H1 (cell line): ENCODE data around the gene CRTAC1. TPM values are rescaled to one million over a fixed set of nuclear protein-coding genes. Genes with fewer than 3 reads are reported as not detected.
A peak's percentile ranks its signal among the peaks of the same experiment; 100 is the strongest.

ENCODE experiments used
- CTCF ChIA-PET: fragments of 300-600 bp; sonication (Branson Sonifier 250); formaldehyde crosslinking; loops from one replicate; lab custom pipeline; 2021; ENCODE audit not compliant: partially characterized antibody; lab: Charles Lee
- POLR2A ChIA-PET: fragments of 300-600 bp; sonication (Branson Sonifier 250); formaldehyde crosslinking; loops from one replicate; lab custom pipeline; 2021; ENCODE audit warnings: inconsistent platforms; ENCODE audit not compliant: partially characterized antibody; lab: Charles Lee
- DNase-seq, 2 experiments: peaks; one replicate each; pipeline versions ENCODE4 v3.0.0 to v3.0.0-alpha.2; 2010 to 2022; ENCODE audit warnings: low spot score in 2 of 2, low read depth in 1 of 2, mixed read lengths in 1 of 2
- FAIRE-seq: peaks from 2 replicates; lab custom pipeline; 2011; peaks lifted over from hg19 to GRCh38; lab: Jason Lieb, UNC
- H2AFZ ChIP-seq: 2 replicates; pipeline ENCODE4 v1.8.1; 2012; ENCODE audit warnings: low read length, inconsistent platforms
- H2AK5ac ChIP-seq: 2 replicates; pipeline ENCODE4 v1.6.1; 2013; ENCODE audit warnings: low read depth, low read length
- H2BK120ac ChIP-seq: replicated peaks from 2 replicates; pipeline ENCODE3; 2013; ENCODE audit warnings: low read depth, low read length, inconsistent platforms
- H2BK12ac ChIP-seq: 2 replicates; pipeline ENCODE4 v1.6.1; 2013; ENCODE audit warnings: low read depth, low read length
- H2BK15ac ChIP-seq: 2 replicates; pipeline ENCODE4 v1.6.1; 2013; ENCODE audit warnings: low read length
- H2BK20ac ChIP-seq: 2 replicates; pipeline ENCODE4 v1.6.1; 2013; ENCODE audit warnings: low read length
- H2BK5ac ChIP-seq: 2 replicates; pipeline ENCODE4 v1.6.1; 2013; ENCODE audit warnings: low read depth, low read length
- H3K14ac ChIP-seq: 2 replicates; pipeline ENCODE4 v1.6.1; 2013; ENCODE audit warnings: inconsistent platforms; ENCODE audit not compliant: insufficient read length
- H3K18ac ChIP-seq: 2 replicates; pipeline ENCODE4 v1.6.1; 2013; ENCODE audit warnings: low read length; ENCODE audit errors: extremely low read depth
- H3K23ac ChIP-seq: 2 replicates; pipeline ENCODE4 v1.6.1; 2013; ENCODE audit warnings: inconsistent platforms; ENCODE audit not compliant: insufficient read length
- H3K23me2 ChIP-seq: 2 replicates; pipeline ENCODE4 v1.6.1; 2013; ENCODE audit warnings: low read depth, low read length
- H3K27ac ChIP-seq: 2 replicates; pipeline ENCODE4 v1.6.1; 2011; ENCODE audit warnings: low read depth, low read length, inconsistent platforms
- H3K27me3 ChIP-seq, 4 experiments: replicated peaks in 1 of 4; 1 replicate in 1 of 4; 2 replicates in 3 of 4; pipeline versions ENCODE4 v1.6.1 to v1.8.1; 2011 to 2013; ENCODE audit warnings: low read length in 3 of 4, mild to moderate bottlenecking in 3 of 4, inconsistent platforms in 2 of 4, mixed read lengths in 2 of 4, moderate library complexity in 1 of 4; ENCODE audit not compliant: control insufficient read depth in 3 of 4, insufficient read depth in 3 of 4; ENCODE audit errors: extremely low read depth in 1 of 4
- H3K36me3 ChIP-seq, 4 experiments: 2 replicates each; pipeline versions ENCODE4 v1.6.1 to v1.8.1; 2011 to 2013; ENCODE audit warnings: mild to moderate bottlenecking in 4 of 4, low read length in 3 of 4, moderate library complexity in 2 of 4, control low read depth in 1 of 4, inconsistent platforms in 1 of 4; ENCODE audit not compliant: insufficient read depth in 4 of 4, control insufficient read depth in 2 of 4
- H3K4ac ChIP-seq: replicated peaks from 2 replicates; pipeline ENCODE3; 2013; ENCODE audit warnings: low read length, low read depth, mixed read lengths, inconsistent platforms; ENCODE audit not compliant: insufficient read length
- H3K4me1 ChIP-seq, 4 experiments: replicated peaks in 1 of 4; 1 replicate in 1 of 4; 2 replicates in 3 of 4; pipeline versions ENCODE4 v1.6.1 to v1.8.1; 2011 to 2013; ENCODE audit warnings: low read length in 3 of 4, inconsistent platforms in 2 of 4, mixed read lengths in 1 of 4; ENCODE audit not compliant: insufficient read depth in 4 of 4, control insufficient read depth in 3 of 4
- H3K4me2 ChIP-seq, 2 experiments: 2 replicates each; pipeline versions ENCODE4 v1.6.1 to v1.8.1; 2011 to 2013; ENCODE audit warnings: low read depth in 2 of 2, low read length in 2 of 2, control low read depth in 1 of 2, inconsistent platforms in 1 of 2, mild to moderate bottlenecking in 1 of 2; ENCODE audit not compliant: insufficient read depth in 1 of 2
- H3K4me3 ChIP-seq, 4 experiments: fragments of 200-600, 300-600 bp in 1 of 4; sonication (generic), shearing (Covaris generic), sonication (Bioruptor Twin) in 1 of 4; 2 replicates each; pipeline versions ENCODE4 v1.5.1 to v1.8.1; 2011 to 2016; ENCODE audit warnings: low read length in 4 of 4, low read depth in 3 of 4, control low read depth in 2 of 4, inconsistent platforms in 2 of 4, mild to moderate bottlenecking in 2 of 4, mixed read lengths in 1 of 4, moderate library complexity in 1 of 4; ENCODE audit not compliant: insufficient read depth in 2 of 4; ENCODE audit errors: extremely low read depth in 1 of 4
- H3K56ac ChIP-seq: replicated peaks from 2 replicates; pipeline ENCODE3; 2013; ENCODE audit warnings: low read depth, mild to moderate bottlenecking, mixed read lengths, low read length, inconsistent platforms; ENCODE audit not compliant: insufficient read length
- H3K79me1 ChIP-seq: 2 replicates; pipeline ENCODE4 v1.6.1; 2013; ENCODE audit warnings: low read depth, low read length, control low read depth
- H3K79me2 ChIP-seq, 2 experiments: 2 replicates each; pipeline versions ENCODE4 v1.6.1 to v1.8.1; 2012 to 2013; ENCODE audit warnings: low read length in 2 of 2, mild to moderate bottlenecking in 2 of 2, inconsistent platforms in 1 of 2; ENCODE audit not compliant: insufficient read depth in 2 of 2, control insufficient read depth in 1 of 2
- H3K9ac ChIP-seq, 4 experiments: replicated peaks in 1 of 4; 1 replicate in 1 of 4; 2 replicates in 3 of 4; pipeline versions ENCODE4 v1.6.1 to v1.8.1; 2011 to 2013; ENCODE audit warnings: low read depth in 3 of 4, low read length in 3 of 4, control low read depth in 2 of 4, mild to moderate bottlenecking in 2 of 4, moderate library complexity in 2 of 4, inconsistent platforms in 1 of 4; ENCODE audit errors: extremely low read depth in 1 of 4
- H3K9me3 ChIP-seq, 2 experiments: 2 replicates each; pipeline versions ENCODE4 v1.6.1 to v1.8.1; 2012 to 2013; ENCODE audit warnings: mild to moderate bottlenecking in 2 of 2, moderate library complexity in 2 of 2, control low read depth in 1 of 2, inconsistent platforms in 1 of 2, low read depth in 1 of 2, low read length in 1 of 2, mixed read lengths in 1 of 2; ENCODE audit not compliant: insufficient read depth in 2 of 2
- H4K20me1 ChIP-seq, 2 experiments: replicated peaks in 1 of 2; 2 replicates each; pipeline versions ENCODE3 to v1.8.1; 2011 to 2013; ENCODE audit warnings: inconsistent platforms in 2 of 2, low read length in 2 of 2, mild to moderate bottlenecking in 1 of 2; ENCODE audit not compliant: insufficient read depth in 2 of 2, control insufficient read depth in 1 of 2
- H4K5ac ChIP-seq: 2 replicates; pipeline ENCODE4 v1.6.1; 2013; ENCODE audit warnings: low read length, low read depth, mixed read lengths, inconsistent platforms; ENCODE audit not compliant: insufficient read length
- H4K8ac ChIP-seq: 2 replicates; pipeline ENCODE4 v1.8.0; 2013; ENCODE audit warnings: mild to moderate bottlenecking, moderate library complexity, low read length, inconsistent platforms; ENCODE audit not compliant: insufficient read depth; ENCODE audit errors: extremely low read depth
- H4K91ac ChIP-seq: replicated peaks from 2 replicates; pipeline ENCODE3; 2013; ENCODE audit warnings: low read length, mixed read lengths, inconsistent platforms; ENCODE audit not compliant: insufficient read length
- ASH2L ChIP-seq: fragments of 200-600, 300-600 bp; sonication (generic); IDR thresholded peaks from one replicate; pipeline ENCODE4 v1.7.1; 2017; ENCODE audit warnings: low read length
- BCL11A ChIP-seq, 2 experiments: IDR thresholded peaks; one replicate each; pipeline ENCODE4 v1.6.1; 2011; ENCODE audit warnings: low read depth in 2 of 2, low read length in 2 of 2, mild to moderate bottlenecking in 2 of 2
- CHD1 ChIP-seq: IDR thresholded peaks from 2 replicates; pipeline ENCODE4 v1.6.1; 2012; ENCODE audit warnings: low read depth, low read length, improper control_type of control experiment
- EZH2 ChIP-seq: fragments of 200-600 bp; sonication (generic); IDR thresholded peaks from 2 replicates; pipeline ENCODE4 v1.7.1; 2012; ENCODE audit warnings: low read depth, mild to moderate bottlenecking, moderate library complexity, low read length, inconsistent platforms; ENCODE audit not compliant: severe bottlenecking
- FOSL1 ChIP-seq: IDR thresholded peaks from 2 replicates; pipeline ENCODE4 v1.6.1; 2011; ENCODE audit warnings: mild to moderate bottlenecking, low read depth, low read length, moderate library complexity; ENCODE audit not compliant: insufficient read depth
- MAX ChIP-seq: IDR thresholded peaks from 2 replicates; pipeline ENCODE4 v1.6.1; 2012; ENCODE audit warnings: inconsistent platforms
- NANOG ChIP-seq: IDR thresholded peaks from 2 replicates; pipeline ENCODE4 v1.6.1; 2011; ENCODE audit warnings: low read length, low read depth, mild to moderate bottlenecking, inconsistent platforms; ENCODE audit not compliant: insufficient read depth, poor library complexity, severe bottlenecking
- PHF8 ChIP-seq: fragments of 200-600 bp; sonication (generic); conservative IDR thresholded peaks from 2 replicates; pipeline ENCODE4 v1.7.1; 2012; ENCODE audit warnings: low read depth, mild to moderate bottlenecking, inconsistent platforms, low read length, moderate library complexity
- RAD21 ChIP-seq, 2 experiments: IDR thresholded peaks in 1 of 2; conservative IDR thresholded peaks in 1 of 2; 2 replicates each; pipeline ENCODE4 v1.6.1; 2011; ENCODE audit warnings: low read depth in 2 of 2, low read length in 2 of 2, improper control_type of control experiment in 1 of 2, inconsistent platforms in 1 of 2, mild to moderate bottlenecking in 1 of 2, moderate library complexity in 1 of 2
- SAP30 ChIP-seq: fragments of 300-600 bp; sonication (generic); IDR thresholded peaks from 2 replicates; pipeline ENCODE4 v1.7.1; 2012; ENCODE audit warnings: low read length, moderate library complexity, mild to moderate bottlenecking, inconsistent platforms; ENCODE audit not compliant: insufficient read depth, insufficient replicate concordance
- TAF7 ChIP-seq: optimal IDR thresholded peaks from 2 replicates; pipeline ENCODE3; 2011; ENCODE audit warnings: low read depth, mild to moderate bottlenecking, inconsistent platforms, low read length, moderate library complexity, borderline replicate concordance
- WGBS, 2 experiments: shearing (Covaris generic) in 1 of 2; methylation state at CpG; one replicate each; pipeline versions ENCODE4 v1.1.6 to v1.1.7; 2013 to 2015; ENCODE audit warnings: low lambda C conversion rate in 2 of 2, mixed read lengths in 2 of 2, inconsistent platforms in 1 of 2, low coverage in 1 of 2, missing lambda C conversion rate in 1 of 2; ENCODE audit not compliant: insufficient replicate concordance in 2 of 2, insufficient coverage in 1 of 2, insufficient read length in 1 of 2; ENCODE audit errors: extremely low coverage in 1 of 2, missing lambda C conversion rate in 1 of 2; 5-methylcytosine and 5-hydroxymethylcytosine counted together
- polyA plus RNA-seq, 7 experiments: library from polyadenylated mRNA; depleted of rRNA in 3 of 7; stranded (reverse) in 5 of 7; unstranded in 2 of 7; fragments of >200 nt in 5 of 7; fragments of 200-250 nt in 2 of 7; gene quantifications; 1 replicate in 5 of 7; 2 replicates in 1 of 7; 4 replicates in 1 of 7; pipeline versions ENCODE4 v1.2.1 to v1.2.3, GENCODE V29; 2011 to 2013; ENCODE audit warnings: missing spikeins in 2 of 7, mixed read lengths in 2 of 7
- total RNA-seq: library from RNA; stranded (reverse); fragmentation: NEBNext Ultra II Directional; extraction: Animal tissue kit (Norgen Biotek cat#: 25700); gene quantifications from 2 replicates; pipeline ENCODE4 v1.2.1, GENCODE V29; 2021

CRTAC1 gene
- total and polyA plus RNA-seq, 2 of the 8 experiments (the other 6 are each of a cell fraction or from before 2014, with no cell fraction given): 0.91 to 1.2 TPM

GRCh38 chr10:98055841-98056516 is 25.6 kb upstream of the CRTAC1 start:
- no peaks in the 10 kb centered on the region for H3K4me1 ChIP-seq
- ChIA-PET CTCF (interaction anchor here (0.7 kb wide), 1 partner anchor 55 kb away, joined by 3 read pairs; no protein-coding TSS in a partner anchor), POLR2A (no interaction called here)
- no peak overlapping the region for H3K4ac ChIP-seq
- no peaks in the 10 kb centered on the region for H3K36me3 ChIP-seq
- no peak overlapping the region for H3K14ac ChIP-seq
- H3K4me3 ChIP-seq: no peak overlapping the region
- peaks cover 0 to 2% (median 0%) of the 10 kb centered on the region in 4 experiments; a peak in 4 of 7 replicates for H3K27me3 ChIP-seq
- no peak overlapping the region for H3K23ac ChIP-seq
- H2AFZ ChIP-seq: no peak overlapping the region
- no peak overlapping the region for H3K4me2 ChIP-seq
- H2BK120ac ChIP-seq: no peak overlapping the region
- no peak overlapping the region for H4K5ac ChIP-seq
- no peaks in the 10 kb centered on the region for H3K79me1 ChIP-seq
- H3K27ac ChIP-seq: no peak overlapping the region
- no peak overlapping the region for H3K56ac ChIP-seq
- H2BK5ac ChIP-seq: no peak overlapping the region
- 60% methylated on average over 4 of the region's 4 CpGs; no CpG with 5 or more reads in 1 of the 2 experiments for WGBS, 2 experiments
- H3K23me2 ChIP-seq: no peaks in the 10 kb centered on the region
- no peak overlapping the region for H3K9ac ChIP-seq
- H2BK15ac ChIP-seq: no peak overlapping the region
- H2AK5ac ChIP-seq: no peak overlapping the region
- FAIRE-seq (peak; percentile 77), DNase-seq (peak in 1 of 2 experiments; percentile 81)
- H3K9me3 ChIP-seq: no peaks in the 10 kb centered on the region
- peaks cover 0 to 4% of the 10 kb centered on the region in 2 experiments for H4K20me1 ChIP-seq
- H3K79me2 ChIP-seq: no peaks in the 10 kb centered on the region
- H2BK12ac ChIP-seq: no peak overlapping the region
- no peak overlapping the region for H4K91ac ChIP-seq
- no peak overlapping the region for H2BK20ac ChIP-seq
- no peak overlapping the region for H3K18ac ChIP-seq
- no peak overlapping the region for H4K8ac ChIP-seq
- TF ChIP-seq FOSL1 (no peak), MAX (no peak), CHD1 (no peak), RAD21 (IDR thresholded peaks at IDR 0.05 in 1 of 2, conservative IDR thresholded peaks at IDR 0.05 in 1 of 2; ENCODE audit: low read depth in 2 of 2, low read length in 2 of 2) (peak in 1 of 2 experiments; percentile 15; a peak in 1 of 4 replicates), PHF8 (no peak), EZH2 (no peak), TAF7 (no peak), NANOG (no peak), SAP30 (peak; percentile 49), BCL11A (IDR thresholded peaks at IDR 0.05; ENCODE audit: low read depth in 2 of 2, low read length in 2 of 2) (no peak), ASH2L (no peak)
